Stomach (tissue), 4 donors: ENCODE results near the gene PHTF2.

Experiments used
- EP300 ChIP-seq: sonication (generic); formaldehyde crosslinking; IDR thresholded peaks from one replicate; pipeline ENCODE4 v1.6.1; 2017; ENCODE audit warnings: antibody characterized with exemption
- POLR2A ChIP-seq, 4 donors: fragments of 450-650 bp; IDR thresholded peaks; one replicate each; pipeline ENCODE4 v1.6.1; 2016; ENCODE audit warnings: antibody characterized with exemption in 4 of 4, control low read depth in 2 of 4, mild to moderate bottlenecking in 1 of 4, moderate library complexity in 1 of 4
- POLR2AphosphoS5 ChIP-seq, 3 donors: sonication (generic); formaldehyde crosslinking; IDR thresholded peaks; one replicate each; pipeline ENCODE4 v1.6.1; 2016; ENCODE audit warnings: antibody characterized with exemption in 3 of 3
- TF ChIP-seq, protein P1 (sequence below), 7 experiments: fragments of 450-650 bp in 4 of 7; fragments of 200-600 bp in 3 of 7; sonication (generic) in 3 of 7; IDR thresholded peaks; one replicate each; pipeline ENCODE4 v1.5.1; 2016 to 2019; ENCODE audit warnings: antibody characterized with exemption in 7 of 7, control low read depth in 2 of 7, mild to moderate bottlenecking in 1 of 7

DNA sequence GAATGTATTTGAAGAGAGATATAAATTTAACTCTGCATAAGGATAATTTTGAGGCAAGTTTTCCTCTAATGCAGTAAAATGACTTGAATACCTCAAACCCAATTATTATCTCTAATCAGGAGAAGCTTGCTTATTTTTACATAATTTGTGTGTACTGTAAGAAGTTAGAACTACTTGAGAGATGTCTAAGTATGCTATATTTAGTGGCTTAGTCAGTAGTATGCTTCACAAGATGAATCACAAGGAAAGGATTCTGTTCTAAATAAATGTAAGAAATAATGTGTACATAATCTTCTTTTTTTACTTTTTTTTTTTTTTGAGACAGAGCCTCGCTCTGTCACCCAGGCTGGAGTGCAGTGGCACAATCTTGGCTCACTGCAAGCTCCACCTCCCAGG lies 13.7 kb downstream of the PHTF2 start:
- no peak for TF ChIP-seq POLR2A (IDR thresholded peaks at IDR 0.05)
- TF ChIP-seq, protein P1, sequence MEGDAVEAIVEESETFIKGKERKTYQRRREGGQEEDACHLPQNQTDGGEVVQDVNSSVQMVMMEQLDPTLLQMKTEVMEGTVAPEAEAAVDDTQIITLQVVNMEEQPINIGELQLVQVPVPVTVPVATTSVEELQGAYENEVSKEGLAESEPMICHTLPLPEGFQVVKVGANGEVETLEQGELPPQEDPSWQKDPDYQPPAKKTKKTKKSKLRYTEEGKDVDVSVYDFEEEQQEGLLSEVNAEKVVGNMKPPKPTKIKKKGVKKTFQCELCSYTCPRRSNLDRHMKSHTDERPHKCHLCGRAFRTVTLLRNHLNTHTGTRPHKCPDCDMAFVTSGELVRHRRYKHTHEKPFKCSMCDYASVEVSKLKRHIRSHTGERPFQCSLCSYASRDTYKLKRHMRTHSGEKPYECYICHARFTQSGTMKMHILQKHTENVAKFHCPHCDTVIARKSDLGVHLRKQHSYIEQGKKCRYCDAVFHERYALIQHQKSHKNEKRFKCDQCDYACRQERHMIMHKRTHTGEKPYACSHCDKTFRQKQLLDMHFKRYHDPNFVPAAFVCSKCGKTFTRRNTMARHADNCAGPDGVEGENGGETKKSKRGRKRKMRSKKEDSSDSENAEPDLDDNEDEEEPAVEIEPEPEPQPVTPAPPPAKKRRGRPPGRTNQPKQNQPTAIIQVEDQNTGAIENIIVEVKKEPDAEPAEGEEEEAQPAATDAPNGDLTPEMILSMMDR (IDR thresholded peaks at IDR 0.05) = no peak
- TF ChIP-seq POLR2AphosphoS5 (IDR thresholded peaks at IDR 0.05) = no peak
- no peak for TF ChIP-seq EP300
